PC-9 (cell line): ENCODE results near the gene ZMYND15. TPM values are rescaled to one million over a fixed set of nuclear protein-coding genes. Genes with fewer than 3 reads are reported as not detected.

Experiments
- BruUV-seq: library from RNA; stranded (reverse); fragments of 400-500 nt; replicated peaks from 2 replicates; lab custom pipeline; 2021; lab: Mats Ljungman, UMichigan
- CTCF ChIA-PET: fragments of 300-600 bp; sonication (Branson Sonifier 250); formaldehyde crosslinking; loops from one replicate; lab custom pipeline; 2022; ENCODE audit warnings: antibody characterized with exemption; lab: Charles Lee
- POLR2A ChIA-PET: fragments of 300-600 bp; sonication (Branson Sonifier 250); formaldehyde crosslinking; loops from one replicate; lab custom pipeline; 2022; ENCODE audit warnings: antibody characterized with exemption; ENCODE audit not compliant: unreplicated experiment; lab: Charles Lee
- DNase-seq, 2 experiments: peaks; one replicate each; pipeline versions ENCODE4 v3.0.0 to v3.0.0-alpha.2; 2015 to 2022; ENCODE audit warnings: mixed read lengths in 1 of 2
- H2AFZ ChIP-seq: fragments of 200-600 bp; sonication (generic); 2 replicates; pipeline ENCODE4 v1.8.1; 2017; ENCODE audit warnings: antibody characterized with exemption
- H3F3A ChIP-seq: fragments of 200-600 bp; sonication (generic); 2 replicates; pipeline ENCODE4 v1.8.1; 2017; ENCODE audit warnings: antibody characterized with exemption, mild to moderate bottlenecking, low read depth; ENCODE audit not compliant: insufficient read depth
- H3K27ac ChIP-seq: fragments of 200-600 bp; sonication (generic); 2 replicates; pipeline ENCODE4 v1.6.1; 2016; ENCODE audit warnings: mixed run types
- H3K27me3 ChIP-seq: fragments of 200-600 bp; sonication (generic); 2 replicates; pipeline ENCODE4 v1.6.1; 2016; ENCODE audit warnings: low read depth, mixed run types; ENCODE audit not compliant: insufficient read depth
- H3K36me3 ChIP-seq: fragments of 200-600 bp; sonication (generic); 2 replicates; pipeline ENCODE4 v1.6.1; 2016; ENCODE audit warnings: low read depth, mixed run types
- H3K4me1 ChIP-seq: fragments of 200-600 bp; sonication (generic); replicated peaks from 2 replicates; pipeline ENCODE4 v1.6.1; 2016; ENCODE audit warnings: mixed run types; ENCODE audit not compliant: insufficient read depth
- H3K4me2 ChIP-seq: fragments of 200-600 bp; sonication (generic); 2 replicates; pipeline ENCODE4 v1.6.1; 2017; ENCODE audit warnings: mixed run types
- H3K4me3 ChIP-seq: fragments of 200-600 bp; sonication (generic); 2 replicates; pipeline ENCODE4 v1.6.1; 2016; ENCODE audit warnings: mixed run types
- H3K79me2 ChIP-seq: fragments of 200-600 bp; sonication (generic); 2 replicates; pipeline ENCODE4 v1.6.1; 2017; ENCODE audit warnings: low read depth, mixed run types
- H3K9me2 ChIP-seq: fragments of 200-600 bp; sonication (generic); 2 replicates; pipeline ENCODE4 v1.8.1; 2017; ENCODE audit warnings: mild to moderate bottlenecking; ENCODE audit not compliant: insufficient read depth
- H3K9me3 ChIP-seq: fragments of 200-600 bp; sonication (generic); 2 replicates; pipeline ENCODE4 v1.8.1; 2016; ENCODE audit warnings: low read depth; ENCODE audit not compliant: insufficient read depth
- H4K20me1 ChIP-seq: fragments of 200-600 bp; sonication (generic); 2 replicates; pipeline ENCODE4 v1.8.1; 2017; ENCODE audit not compliant: insufficient read depth
- EZH2 ChIP-seq: fragments of 200-600 bp; sonication (generic); IDR thresholded peaks from 2 replicates; pipeline ENCODE4 v1.8.0; 2017; ENCODE audit warnings: antibody characterized with exemption, low read depth
- intact Hi-C: fragments of 100-400 bp; cut with micrococcal nuclease; formaldehyde crosslinking; loops from one replicate; pipeline ENCODE4 v1.10.0; 2022; ENCODE audit not compliant: unreplicated experiment
- total RNA-seq: library from RNA; stranded (reverse); gene quantifications from 2 replicates; pipeline ENCODE4 v1.2.3, GENCODE V29; 2021
- TF ChIP-seq, protein P1 (sequence below): fragments of 200-600 bp; sonication (generic); conservative IDR thresholded peaks from 2 replicates; pipeline ENCODE4 v1.6.1; 2017; ENCODE audit warnings: mixed run types, antibody characterized with exemption, mild to moderate bottlenecking, moderate library complexity

The ZMYND15 gene
- total RNA-seq, 1 experiment from 2014 or later: 2.3 TPM

DNA sequence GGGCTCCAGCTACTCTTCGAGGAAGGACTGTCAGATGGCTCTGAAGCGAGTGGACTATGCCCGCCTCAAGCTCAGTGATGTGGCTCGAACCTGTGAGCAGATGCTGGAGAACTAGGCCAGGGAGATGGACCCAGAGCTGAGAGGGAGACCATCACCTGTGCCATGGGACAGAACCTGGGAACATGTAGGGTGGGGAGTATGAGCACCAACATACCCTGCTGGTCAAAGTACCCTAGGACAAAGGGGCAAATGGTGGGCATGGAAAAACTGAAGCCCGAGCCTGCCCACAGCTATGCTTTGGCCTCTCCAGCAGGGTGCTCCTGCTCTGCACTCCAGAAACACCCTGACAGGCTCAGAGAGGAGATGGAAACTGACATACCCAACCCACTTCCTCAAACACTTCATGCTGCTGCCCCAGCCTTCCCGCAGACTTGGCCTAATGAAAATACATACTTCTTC, 6.5 kb upstream of the ZMYND15 start:
- Histone ChIP-seq H3F3A (peaks cover 17% of the 10 kb centered on the region), H3K79me2 (no peaks in the 10 kb centered on the region), H3K27me3 (no peaks in the 10 kb centered on the region), H3K9me3 (no peaks in the 10 kb centered on the region), H3K4me2 (no peak overlapping the region), H3K4me1 (peaks cover 10% of the 10 kb centered on the region; the same call in 1 of the 2 replicates), H3K27ac (no peak overlapping the region), H3K9me2 (no peaks in the 10 kb centered on the region), H2AFZ (no peak overlapping the region), H3K36me3 (no peaks in the 10 kb centered on the region), H3K4me3 (no peak overlapping the region), H4K20me1 (no peaks in the 10 kb centered on the region)
- DNase-seq: no peak
- intact Hi-C loops: no loop called here
- BruUV-seq: no TSS peak
- TF ChIP-seq EZH2: no peak
- TF ChIP-seq, protein P1, sequence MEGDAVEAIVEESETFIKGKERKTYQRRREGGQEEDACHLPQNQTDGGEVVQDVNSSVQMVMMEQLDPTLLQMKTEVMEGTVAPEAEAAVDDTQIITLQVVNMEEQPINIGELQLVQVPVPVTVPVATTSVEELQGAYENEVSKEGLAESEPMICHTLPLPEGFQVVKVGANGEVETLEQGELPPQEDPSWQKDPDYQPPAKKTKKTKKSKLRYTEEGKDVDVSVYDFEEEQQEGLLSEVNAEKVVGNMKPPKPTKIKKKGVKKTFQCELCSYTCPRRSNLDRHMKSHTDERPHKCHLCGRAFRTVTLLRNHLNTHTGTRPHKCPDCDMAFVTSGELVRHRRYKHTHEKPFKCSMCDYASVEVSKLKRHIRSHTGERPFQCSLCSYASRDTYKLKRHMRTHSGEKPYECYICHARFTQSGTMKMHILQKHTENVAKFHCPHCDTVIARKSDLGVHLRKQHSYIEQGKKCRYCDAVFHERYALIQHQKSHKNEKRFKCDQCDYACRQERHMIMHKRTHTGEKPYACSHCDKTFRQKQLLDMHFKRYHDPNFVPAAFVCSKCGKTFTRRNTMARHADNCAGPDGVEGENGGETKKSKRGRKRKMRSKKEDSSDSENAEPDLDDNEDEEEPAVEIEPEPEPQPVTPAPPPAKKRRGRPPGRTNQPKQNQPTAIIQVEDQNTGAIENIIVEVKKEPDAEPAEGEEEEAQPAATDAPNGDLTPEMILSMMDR: no peak
- POLR2A ChIA-PET: no interaction called here
- CTCF ChIA-PET: interaction anchor here (0.6 kb wide), 1 partner anchor 110 kb away, joined by 4 read pairs; no protein-coding TSS in a partner anchor

DNA sequence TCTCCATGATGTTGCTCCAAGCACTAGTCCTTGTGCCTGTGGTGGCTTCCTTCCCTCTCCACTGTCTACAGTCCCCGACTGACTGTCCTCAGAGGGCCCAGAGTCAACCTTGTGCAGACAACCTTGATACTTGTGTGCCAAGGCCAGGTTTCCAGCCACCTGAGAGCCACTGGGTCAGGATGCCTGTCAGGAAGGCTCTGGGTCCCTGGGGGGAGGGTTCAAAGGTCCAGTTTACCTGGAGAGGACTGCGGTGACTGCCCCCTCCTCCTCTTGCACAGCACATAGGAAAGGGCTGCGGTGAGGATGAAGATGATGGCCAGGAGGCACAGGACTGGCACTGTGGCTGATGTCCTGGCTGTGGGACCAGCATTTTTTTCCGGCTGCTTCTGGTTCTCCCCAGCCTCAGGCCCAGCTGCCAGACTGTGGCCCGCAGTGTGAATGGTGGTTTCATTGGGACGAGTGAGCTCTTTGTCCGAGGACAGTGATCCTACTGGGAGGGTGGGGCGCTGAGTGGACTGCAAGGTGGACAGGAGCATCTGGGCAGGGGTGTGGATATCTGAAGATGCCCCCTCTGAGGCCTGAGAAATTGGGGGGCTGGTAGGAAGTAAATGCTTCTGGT, 4.7 kb upstream of the ZMYND15 start:
- Histone ChIP-seq H3K9me3 (no peaks in the 10 kb centered on the region), H3F3A (peaks cover 8% of the 10 kb centered on the region), H4K20me1 (no peaks in the 10 kb centered on the region), H3K27me3 (no peaks in the 10 kb centered on the region), H3K9me2 (no peaks in the 10 kb centered on the region), H3K27ac (no peak overlapping the region), H3K36me3 (no peaks in the 10 kb centered on the region), H3K79me2 (no peaks in the 10 kb centered on the region), H3K4me3 (no peak overlapping the region), H3K4me1 (peaks cover 17% of the 10 kb centered on the region; the same call in 1 of the 2 replicates), H2AFZ (no peak overlapping the region), H3K4me2 (no peak overlapping the region)
- intact Hi-C loops: no loop called here
- no peak for DNase-seq
- TF ChIP-seq, protein P1: no peak
- TF ChIP-seq EZH2: no peak
- ChIA-PET CTCF (no interaction called here), POLR2A (no interaction called here)
- BruUV-seq: no TSS peak

DNA sequence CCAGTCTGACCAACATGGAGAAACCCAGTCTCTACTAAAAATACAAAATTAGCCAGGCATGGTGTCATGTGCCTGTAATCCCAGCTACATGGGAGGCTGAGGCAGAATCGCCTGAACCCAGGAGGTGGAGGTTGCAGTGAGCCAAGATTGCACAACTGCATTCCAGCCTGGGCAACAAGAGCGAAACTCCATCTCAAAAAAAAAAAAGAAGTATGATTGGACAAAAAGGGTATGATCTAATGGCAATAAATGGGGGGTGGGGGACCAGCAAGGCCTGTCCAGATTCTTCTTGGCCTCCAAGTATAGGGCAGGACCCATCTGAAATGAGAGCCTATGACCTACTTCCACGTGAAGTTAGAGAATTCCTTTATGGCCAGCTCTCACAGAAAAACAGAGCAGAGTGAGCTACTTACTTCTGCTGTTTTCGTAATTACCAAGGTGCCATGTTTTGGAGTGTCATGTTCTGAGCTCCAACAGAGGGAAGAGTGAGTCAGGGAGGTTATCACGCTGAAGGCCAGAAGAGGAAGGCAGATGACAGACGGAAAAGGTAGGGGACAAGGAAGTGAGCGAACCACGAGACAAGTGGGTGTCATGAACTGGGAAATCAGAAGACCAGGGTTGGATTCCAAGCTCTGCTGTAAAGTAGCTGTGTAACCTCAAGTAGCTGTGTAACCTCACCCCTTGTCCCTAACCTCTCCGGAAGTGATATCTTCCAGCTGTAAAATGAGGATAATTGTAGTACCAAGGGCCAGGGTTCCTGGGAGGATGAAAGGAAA, 3.6 kb upstream of the ZMYND15 start:
- Histone ChIP-seq H3K27ac (no peak overlapping the region), H3K4me1 (peaks cover 17% of the 10 kb centered on the region; the same call in 1 of the 2 replicates), H3K4me2 (no peak overlapping the region), H3K27me3 (0 out of 2 replicates have a peak, but pooled peaks cover 5% of the 10 kb centered on the region), H3K79me2 (no peaks in the 10 kb centered on the region), H4K20me1 (no peaks in the 10 kb centered on the region), H3K9me2 (no peaks in the 10 kb centered on the region), H2AFZ (no peak overlapping the region), H3K9me3 (no peaks in the 10 kb centered on the region), H3K4me3 (no peak overlapping the region), H3F3A (peaks cover 8% of the 10 kb centered on the region), H3K36me3 (no peaks in the 10 kb centered on the region)
- no TSS peak for BruUV-seq
- ChIA-PET POLR2A (no interaction called here), CTCF (interaction anchor here (0.6 kb wide), 1 partner anchor 14 kb away, joined by 4 read pairs; no protein-coding TSS in a partner anchor)
- TF ChIP-seq, protein P1: no peak
- TF ChIP-seq EZH2: no peak
- intact Hi-C loops: no loop called here
- DNase-seq: no peak
